ENCODE data around the gene PRPF40B.

PRPF40B gene

DNA sequence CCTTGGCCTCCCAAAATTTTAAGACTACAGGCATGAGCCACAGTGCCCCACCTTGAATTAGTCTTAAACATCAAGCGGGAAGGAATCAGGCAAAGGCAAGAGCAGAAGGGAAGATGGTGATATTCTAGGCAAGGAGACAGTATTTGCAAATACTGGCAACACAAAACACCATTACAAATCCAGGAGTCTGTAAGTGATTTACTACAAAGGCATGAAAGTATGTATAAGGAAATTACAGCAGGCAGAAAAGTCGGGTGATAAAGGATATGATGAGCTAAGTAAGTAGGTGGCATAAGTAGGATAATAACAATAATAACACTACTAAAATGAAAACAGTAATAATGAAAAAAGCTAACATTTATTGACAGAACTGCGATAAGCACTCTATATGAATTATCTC is 55.4 kb downstream of the PRPF40B start:
- no peak for DNase-seq (ENCODE audit: low read depth)
- H3K4me3 ChIP-seq (ENCODE audit: low read depth, low read length): no peak overlapping the region
- TF ChIP-seq, protein P1, sequence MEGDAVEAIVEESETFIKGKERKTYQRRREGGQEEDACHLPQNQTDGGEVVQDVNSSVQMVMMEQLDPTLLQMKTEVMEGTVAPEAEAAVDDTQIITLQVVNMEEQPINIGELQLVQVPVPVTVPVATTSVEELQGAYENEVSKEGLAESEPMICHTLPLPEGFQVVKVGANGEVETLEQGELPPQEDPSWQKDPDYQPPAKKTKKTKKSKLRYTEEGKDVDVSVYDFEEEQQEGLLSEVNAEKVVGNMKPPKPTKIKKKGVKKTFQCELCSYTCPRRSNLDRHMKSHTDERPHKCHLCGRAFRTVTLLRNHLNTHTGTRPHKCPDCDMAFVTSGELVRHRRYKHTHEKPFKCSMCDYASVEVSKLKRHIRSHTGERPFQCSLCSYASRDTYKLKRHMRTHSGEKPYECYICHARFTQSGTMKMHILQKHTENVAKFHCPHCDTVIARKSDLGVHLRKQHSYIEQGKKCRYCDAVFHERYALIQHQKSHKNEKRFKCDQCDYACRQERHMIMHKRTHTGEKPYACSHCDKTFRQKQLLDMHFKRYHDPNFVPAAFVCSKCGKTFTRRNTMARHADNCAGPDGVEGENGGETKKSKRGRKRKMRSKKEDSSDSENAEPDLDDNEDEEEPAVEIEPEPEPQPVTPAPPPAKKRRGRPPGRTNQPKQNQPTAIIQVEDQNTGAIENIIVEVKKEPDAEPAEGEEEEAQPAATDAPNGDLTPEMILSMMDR (IDR thresholded peaks at IDR 0.05; ENCODE audit: low read depth, low read length): no peak
- no peak for TF ChIP-seq POLR2A (IDR thresholded peaks at IDR 0.05; ENCODE audit: extremely low read depth, insufficient read length)
- TF ChIP-seq, protein P2, sequence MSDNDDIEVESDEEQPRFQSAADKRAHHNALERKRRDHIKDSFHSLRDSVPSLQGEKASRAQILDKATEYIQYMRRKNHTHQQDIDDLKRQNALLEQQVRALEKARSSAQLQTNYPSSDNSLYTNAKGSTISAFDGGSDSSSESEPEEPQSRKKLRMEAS (IDR thresholded peaks at IDR 0.05; ENCODE audit: low read depth, low read length): no peak
- no peak for TF ChIP-seq MYC (IDR thresholded peaks at IDR 0.05; ENCODE audit: low read depth, low read length)

DNA sequence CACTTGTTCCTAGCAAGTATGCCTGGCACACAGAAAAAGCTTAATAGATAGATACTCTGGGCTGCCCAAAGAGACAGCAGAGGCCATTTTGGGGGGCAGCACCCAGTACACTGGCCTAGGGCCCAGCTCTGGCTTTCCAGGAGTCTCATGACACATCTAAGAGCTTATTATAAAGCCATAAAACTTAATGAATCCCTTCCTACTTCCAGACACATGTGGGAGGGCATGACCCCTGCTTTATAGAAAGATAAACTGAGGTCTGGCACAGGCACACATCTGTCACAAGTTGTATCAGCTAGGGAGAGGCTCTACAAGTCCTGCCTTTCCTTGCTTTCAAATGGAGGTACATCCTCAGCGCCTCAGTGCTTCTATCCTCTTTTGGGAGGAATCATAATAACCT is 56.7 kb downstream of the PRPF40B start:
- DNase-seq (ENCODE audit: low read depth): no peak
- TF ChIP-seq POLR2A (IDR thresholded peaks at IDR 0.05; ENCODE audit: extremely low read depth, insufficient read length) (no peak), MYC (IDR thresholded peaks at IDR 0.05; ENCODE audit: low read depth, low read length) (no peak)
- TF ChIP-seq, protein P2 (IDR thresholded peaks at IDR 0.05; ENCODE audit: low read depth, low read length): no peak
- TF ChIP-seq, protein P1 (IDR thresholded peaks at IDR 0.05; ENCODE audit: low read depth, low read length): no peak
- no peak overlapping the region for H3K4me3 ChIP-seq (ENCODE audit: low read depth, low read length)

DNA sequence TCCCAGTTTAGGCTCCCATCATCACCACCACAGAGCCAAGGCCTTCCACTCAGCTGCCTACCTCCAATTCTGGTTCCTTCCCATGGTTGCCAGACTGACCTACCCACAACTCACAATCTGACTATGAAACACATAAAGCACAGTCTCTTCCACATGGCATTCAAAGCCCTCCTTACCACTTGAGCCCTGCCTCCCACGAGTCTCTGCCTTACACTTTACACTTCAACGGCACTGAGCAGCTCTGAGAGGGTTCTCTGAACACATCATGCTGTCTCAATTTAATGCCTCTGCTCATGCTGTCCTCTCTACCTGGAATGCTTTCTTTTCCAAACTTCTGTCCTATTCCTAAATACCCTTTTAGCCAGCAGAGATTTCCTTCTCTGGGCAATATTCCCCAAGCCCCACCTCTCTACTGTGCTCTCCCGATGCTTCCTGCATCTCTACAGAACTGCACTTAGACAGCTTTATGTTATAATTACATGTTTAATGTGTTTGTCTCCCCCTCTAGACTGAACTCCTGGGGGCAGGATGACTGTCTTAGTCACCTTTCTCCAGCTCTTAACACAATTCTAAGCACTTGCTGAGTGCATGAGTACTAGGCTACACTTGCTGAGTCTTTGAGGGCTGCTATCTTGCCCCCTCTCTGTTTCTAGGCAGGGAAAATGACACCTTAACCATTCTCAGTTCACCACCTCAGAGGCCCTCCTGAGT is 60.4 kb downstream of the PRPF40B start:
- no peak for DNase-seq (ENCODE audit: low read depth)
- no peak overlapping the region for H3K4me3 ChIP-seq (ENCODE audit: low read depth, low read length)
- TF ChIP-seq POLR2A (IDR thresholded peaks at IDR 0.05; ENCODE audit: extremely low read depth, insufficient read length) (no peak), MYC (IDR thresholded peaks at IDR 0.05; ENCODE audit: low read depth, low read length) (no peak)
- TF ChIP-seq, protein P2 (IDR thresholded peaks at IDR 0.05; ENCODE audit: low read depth, low read length): no peak
- TF ChIP-seq, protein P1 (IDR thresholded peaks at IDR 0.05; ENCODE audit: low read depth, low read length): no peak

DNA sequence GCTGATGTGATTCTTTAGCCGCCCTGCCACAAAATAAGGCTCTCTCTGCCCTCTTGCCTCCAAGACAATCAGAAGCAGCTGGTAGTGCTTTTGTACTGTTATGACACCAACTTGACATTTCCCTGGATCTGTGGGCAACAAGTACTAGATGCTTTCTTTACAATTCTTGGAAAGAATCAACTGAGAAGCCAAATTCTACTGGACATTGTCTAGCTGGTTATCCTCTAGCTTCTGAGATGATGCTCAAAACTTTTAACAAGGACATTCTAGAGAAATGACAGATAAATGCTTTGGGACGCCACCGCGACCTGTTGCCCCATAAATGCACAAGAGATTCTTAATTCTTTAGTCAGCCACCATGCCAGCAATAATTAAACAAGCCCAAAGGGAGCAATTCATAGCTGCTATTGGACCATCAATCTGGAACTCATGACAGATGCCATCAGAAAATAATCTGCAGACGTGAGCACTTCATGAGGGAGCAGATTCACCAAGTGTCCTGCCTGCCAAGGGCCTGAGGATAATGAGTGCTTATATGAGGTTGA is 61.0 kb downstream of the PRPF40B start:
- no peak overlapping the region for H3K4me3 ChIP-seq (ENCODE audit: low read depth, low read length)

DNA sequence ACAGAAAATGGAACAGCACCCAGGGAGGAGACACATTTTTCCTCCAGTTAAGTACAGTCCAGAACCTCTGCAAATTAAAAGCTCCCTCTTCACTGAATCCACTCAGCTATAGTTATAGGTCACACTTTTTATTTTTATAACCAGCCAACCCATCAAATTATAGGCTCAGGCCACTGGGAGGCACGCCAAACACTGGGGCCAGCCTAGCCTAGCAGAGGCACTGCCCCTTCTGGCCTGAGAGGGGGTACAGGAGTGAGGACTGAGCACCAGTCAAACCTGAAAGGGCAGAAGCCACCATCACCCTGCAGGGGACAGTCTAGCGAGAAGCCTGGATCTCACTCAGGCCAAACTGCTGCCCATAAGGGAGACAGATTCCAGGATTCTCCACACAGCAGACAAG is 64.6 kb downstream of the PRPF40B start:
- DNase-seq (ENCODE audit: low read depth): no peak
- H3K4me3 ChIP-seq (ENCODE audit: low read depth, low read length): no peak overlapping the region
- TF ChIP-seq MYC (IDR thresholded peaks at IDR 0.05; ENCODE audit: low read depth, low read length) (no peak), POLR2A (IDR thresholded peaks at IDR 0.05; ENCODE audit: extremely low read depth, insufficient read length) (no peak)
- TF ChIP-seq, protein P2 (IDR thresholded peaks at IDR 0.05; ENCODE audit: low read depth, low read length): no peak
- TF ChIP-seq, protein P1 (IDR thresholded peaks at IDR 0.05; ENCODE audit: low read depth, low read length): no peak

More for the DNA sequence above, 61.0 kb downstream of the PRPF40B start:
- no peak for TF ChIP-seq MYC (IDR thresholded peaks at IDR 0.05; ENCODE audit: low read depth, low read length)
- TF ChIP-seq, protein P2 (IDR thresholded peaks at IDR 0.05; ENCODE audit: low read depth, low read length): no peak
- TF ChIP-seq, protein P1 (IDR thresholded peaks at IDR 0.05; ENCODE audit: low read depth, low read length): no peak
- no peak for TF ChIP-seq POLR2A (IDR thresholded peaks at IDR 0.05; ENCODE audit: extremely low read depth, insufficient read length)
- DNase-seq (ENCODE audit: low read depth): no peak
